HG03354 (cell line): ENCODE measurements around the gene ANKIB1.
"Not testable (repeated sequence)": the region's sequence is repeated elsewhere in the genome, so short reads cannot be mapped to it uniquely, and the experiment has no call there.

Source experiments
- ATAC-seq: cut with Tn5 transposase; IDR thresholded peaks from one replicate; pipeline ENCODE4 v1.9.1; 2021; ENCODE audit warnings: mild to moderate bottlenecking; ENCODE audit not compliant: unreplicated experiment, poor library complexity, severe bottlenecking

Gene ANKIB1

GRCh38 chr7:92306153-92306552, 60.4 kb downstream of the ANKIB1 start:
- no peak for ATAC-seq

GRCh38 chr7:92313055-92313454, 67.3 kb downstream of the ANKIB1 start:
- no peak for ATAC-seq

GRCh38 chr7:92319243-92319642, 73.5 kb downstream of the ANKIB1 start:
- ATAC-seq: no peak

GRCh38 chr7:92325173-92325572, 79.4 kb downstream of the ANKIB1 start:
- no peak for ATAC-seq

- no peak for ATAC-seq
Observed at GRCh38 chr7:92325858-92326257, 80.1 kb downstream of the ANKIB1 start.

- no peak for ATAC-seq
Observed at GRCh38 chr7:92330835-92331438, 85.2 kb downstream of the ANKIB1 start.

GRCh38 chr7:92331508-92331907, 85.7 kb downstream of the ANKIB1 start:
- no peak for ATAC-seq

- no peak for ATAC-seq
Observed at GRCh38 chr7:92332782-92333181, 87.0 kb downstream of the ANKIB1 start.

- ATAC-seq: no peak
Observed at GRCh38 chr7:92333866-92334265, 88.1 kb downstream of the ANKIB1 start.

- ATAC-seq: no peak
Observed at GRCh38 chr7:92335574-92335973, 89.8 kb downstream of the ANKIB1 start.

GRCh38 chr7:92336662-92337340, 91.0 kb downstream of the ANKIB1 start:
- ATAC-seq: no peak

- no peak for ATAC-seq
Observed at GRCh38 chr7:92340016-92340415, 94.2 kb downstream of the ANKIB1 start.

- no peak for ATAC-seq
Observed at GRCh38 chr7:92343714-92344113, 97.9 kb downstream of the ANKIB1 start.

GRCh38 chr7:92352009-92352408, 106.2 kb downstream of the ANKIB1 start:
- no peak for ATAC-seq

- no peak for ATAC-seq
Observed at GRCh38 chr7:92354214-92354613, 108.4 kb downstream of the ANKIB1 start.

- ATAC-seq: no peak
Observed at GRCh38 chr7:92356406-92356805, 110.6 kb downstream of the ANKIB1 start.

- no peak for ATAC-seq
Observed at GRCh38 chr7:92357260-92357659, 111.5 kb downstream of the ANKIB1 start.

GRCh38 chr7:92359179-92359578, 113.4 kb downstream of the ANKIB1 start:
- not testable (repeated sequence) for ATAC-seq

GRCh38 chr7:92359801-92360200, 114.0 kb downstream of the ANKIB1 start:
- ATAC-seq: no peak

GRCh38 chr7:92360387-92360786, 114.6 kb downstream of the ANKIB1 start:
- no peak for ATAC-seq

- ATAC-seq: no peak
Observed at GRCh38 chr7:92362131-92362530, 116.4 kb downstream of the ANKIB1 start.

GRCh38 chr7:92366730-92367129, 121.0 kb downstream of the ANKIB1 start:
- ATAC-seq: no peak
